Body of pancreas (tissue), 4 donors: Measurements from ENCODE around the gene GATA5. TPM values are rescaled to one million over a fixed set of nuclear protein-coding genes. Genes with fewer than 3 reads are reported as not detected.

Experiments
- ATAC-seq: fragments of 150-250 bp; one replicate; pipeline ENCODE4 v1.9.1; 2016
- DNase-seq, 4 donors: peaks; one replicate each; pipeline ENCODE4 v3.0.0-alpha.2; 2019
- H3K27ac ChIP-seq, 4 donors: fragments of 200-600 bp; sonication (generic); 1 replicate in 3 of 4; 2 replicates in 1 of 4; pipeline versions ENCODE4 v1.5.1 to v1.6.1; 2016 to 2019; ENCODE audit warnings: mild to moderate bottlenecking in 1 of 4, mixed read lengths in 1 of 4, moderate library complexity in 1 of 4
- H3K27me3 ChIP-seq, 2 donors: fragments of 200-600 bp; sonication (generic); one replicate each; pipeline ENCODE4 v1.6.0; 2016; ENCODE audit warnings: mild to moderate bottlenecking in 1 of 2
- H3K36me3 ChIP-seq, 2 donors: fragments of 200-600 bp; sonication (generic); replicated peaks in 1 of 2; 2 replicates each; pipeline ENCODE4 v1.5.1; 2016; ENCODE audit warnings: low read depth in 2 of 2; ENCODE audit not compliant: insufficient read depth in 1 of 2
- H3K4me1 ChIP-seq: fragments of 200-600 bp; sonication (generic); one replicate; pipeline ENCODE4 v1.6.0; 2016
- H3K4me3 ChIP-seq, 2 donors: fragments of 200-600 bp; sonication (generic); 1 replicate in 1 of 2; 2 replicates in 1 of 2; pipeline ENCODE4 v1.5.1; 2016 to 2019
- H3K9me3 ChIP-seq, 3 donors: fragments of 200-600 bp; sonication (generic); 1 replicate in 2 of 3; 2 replicates in 1 of 3; pipeline ENCODE4 v1.5.1; 2016
- CTCF ChIP-seq, 7 experiments: fragments of 450-650 bp in 4 of 7; fragments of 200-600 bp in 3 of 7; sonication (generic) in 3 of 7; IDR thresholded peaks; one replicate each; pipeline ENCODE4 v1.5.1; 2016 to 2019; ENCODE audit warnings: antibody characterized with exemption in 7 of 7
- POLR2A ChIP-seq, 3 donors: fragments of 450-650 bp; IDR thresholded peaks; one replicate each; pipeline ENCODE4 v1.6.1; 2016; ENCODE audit warnings: antibody characterized with exemption in 3 of 3, mild to moderate bottlenecking in 2 of 3
- WGBS, 2 donors: methylation state at CpG; one replicate each; pipeline ENCODE4 v1.1.5; 2017; 5-methylcytosine and 5-hydroxymethylcytosine counted together
- intact Hi-C: fragments of 100-400 bp; cut with DNase I; formaldehyde crosslinking; loops from one replicate; pipeline ENCODE4 v1.15.1; 2023
- total RNA-seq, 2 donors: library from RNA; depleted of rRNA; stranded (reverse); fragments of >200 nt; gene quantifications; one replicate each; pipeline ENCODE4 v1.1.0, GENCODE V29; 2016

Gene GATA5
- total RNA-seq, 2 donors from 2014 or later: not detected

GRCh38 chr20:62482146-62482809 is 6.5 kb upstream of the GATA5 start:
- TF ChIP-seq CTCF (IDR thresholded peaks at IDR 0.05) (no peak), POLR2A (IDR thresholded peaks at IDR 0.05) (no peak)
- H3K27ac ChIP-seq: no peak overlapping the region
- no peaks in the 10 kb centered on the region for H3K27me3 ChIP-seq
- no peaks in the 10 kb centered on the region for H3K36me3 ChIP-seq
- 46 to 53% methylated on average over 14 to 25 of the region's 25 CpGs for WGBS, 2 donors
- H3K4me3 ChIP-seq: no peak overlapping the region
- peaks cover 29% of the 10 kb centered on the region for H3K4me1 ChIP-seq
- DNase-seq (no peak), ATAC-seq (no peak)
- H3K9me3 ChIP-seq: no peaks in the 10 kb centered on the region
- intact Hi-C loops: no loop called here

DNA sequence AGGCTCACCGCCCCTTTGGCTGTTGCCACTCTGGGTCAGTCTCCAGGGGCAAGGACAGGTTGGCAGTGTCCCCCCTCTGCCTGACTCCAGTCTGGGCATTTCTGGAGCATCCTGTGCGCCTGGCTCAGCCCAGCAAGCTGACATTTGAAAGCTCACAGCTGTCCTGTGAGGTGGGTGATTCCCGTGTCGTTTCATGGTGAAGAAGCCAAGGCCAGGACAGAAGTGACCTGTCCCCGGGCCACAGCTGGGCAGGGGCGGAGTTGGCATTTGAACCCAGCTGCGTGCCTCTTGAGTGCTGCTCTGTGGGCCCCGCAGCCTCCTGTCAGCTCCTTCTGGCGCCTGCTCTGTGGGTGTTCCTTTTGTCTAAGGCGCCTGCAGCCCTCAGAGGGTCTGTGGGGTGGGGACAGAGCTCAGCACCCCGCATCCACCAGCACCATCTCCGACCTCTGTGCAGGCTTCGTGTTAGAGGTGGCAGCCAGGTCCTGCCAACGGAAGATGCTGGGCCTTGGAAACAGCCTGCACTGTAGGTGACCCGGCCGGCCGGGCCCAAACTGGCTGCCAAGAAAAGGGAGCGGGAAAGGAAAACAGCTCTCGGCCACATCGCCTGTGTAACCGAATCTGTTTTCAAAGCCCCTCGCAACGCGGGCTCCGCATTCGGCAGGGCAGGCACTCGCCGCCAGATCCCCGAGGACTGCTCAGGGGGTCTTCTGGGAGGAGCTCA is 5.8 kb upstream of the GATA5 start:
- no peak for DNase-seq
- intact Hi-C loops: no loop called here
- Histone ChIP-seq H3K36me3 (no peaks in the 10 kb centered on the region), H3K4me3 (no peak overlapping the region), H3K4me1 (peaks cover 25% of the 10 kb centered on the region), H3K27me3 (peaks cover 0 to under 1% of the 10 kb centered on the region in 2 donors), H3K27ac (no peak overlapping the region), H3K9me3 (no peaks in the 10 kb centered on the region)
- 58 to 75% methylated on average over 11 to 29 of the region's 29 CpGs for WGBS, 2 donors
- no peak for TF ChIP-seq POLR2A (IDR thresholded peaks at IDR 0.05)
- TF ChIP-seq CTCF (IDR thresholded peaks at IDR 0.05): no peak
- ATAC-seq: no peak

GRCh38 chr20:62480318-62480717 is 4.5 kb upstream of the GATA5 start:
- Histone ChIP-seq H3K4me1 (peaks cover 26% of the 10 kb centered on the region), H3K27me3 (peaks cover 0 to 9% of the 10 kb centered on the region in 2 donors)
- intact Hi-C loops: no loop called here

DNA sequence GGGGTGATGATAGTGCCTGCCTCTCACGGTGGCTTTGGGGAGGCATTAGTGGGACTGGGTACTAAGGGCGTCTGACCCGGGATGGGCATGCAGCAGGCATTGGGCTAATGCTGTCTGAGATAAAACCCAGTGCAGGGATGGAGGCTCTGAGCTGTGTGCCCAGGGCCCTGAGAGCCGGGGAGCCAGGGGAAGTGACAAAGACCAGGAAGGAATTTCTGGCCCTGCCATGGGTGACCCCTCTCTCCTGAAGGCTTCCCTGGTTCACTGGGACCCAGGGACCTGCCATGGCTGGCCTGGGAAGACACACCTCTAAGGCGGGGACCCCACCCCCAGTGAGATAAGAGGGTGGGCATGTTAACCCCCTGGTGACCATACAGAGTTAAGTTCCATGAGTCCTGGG is 3.9 kb upstream of the GATA5 start:
- ATAC-seq: no peak
- whole genome bisulfite sequencing, 2 donors: 41 to 58% methylated on average over 5 of the region's 5 CpGs
- H3K27me3 ChIP-seq: peaks cover 0 to 16% of the 10 kb centered on the region in 2 donors
- no peaks in the 10 kb centered on the region for H3K9me3 ChIP-seq
- intact Hi-C loops: no loop called here
- DNase-seq: no peak
- H3K4me3 ChIP-seq: no peak overlapping the region
- H3K4me1 ChIP-seq: peaks cover 23% of the 10 kb centered on the region
- no peak for TF ChIP-seq CTCF (IDR thresholded peaks at IDR 0.05)
- TF ChIP-seq POLR2A (IDR thresholded peaks at IDR 0.05): no peak
- no peak overlapping the region for H3K27ac ChIP-seq
- H3K36me3 ChIP-seq: no peaks in the 10 kb centered on the region

More at GRCh38 chr20:62480318-62480717, 4.5 kb upstream of the GATA5 start:
- no peak for ATAC-seq
- no peak for DNase-seq
- Histone ChIP-seq H3K9me3 (no peaks in the 10 kb centered on the region), H3K27ac (no peak overlapping the region), H3K4me3 (no peak overlapping the region), H3K36me3 (no peaks in the 10 kb centered on the region)
- no peak for TF ChIP-seq CTCF (IDR thresholded peaks at IDR 0.05)
- no peak for TF ChIP-seq POLR2A (IDR thresholded peaks at IDR 0.05)
- WGBS, 2 donors: 44 to 60% methylated on average over 2 to 9 of the region's 9 CpGs
